H1 (cell line): ENCODE results near the gene SLC5A2. TPM values are rescaled to one million over a fixed set of nuclear protein-coding genes. Genes with fewer than 3 reads are reported as not detected.

Experiments
- CTCF ChIA-PET: fragments of 300-600 bp; sonication (Branson Sonifier 250); formaldehyde crosslinking; loops from one replicate; lab custom pipeline; 2021; ENCODE audit not compliant: partially characterized antibody; lab: Charles Lee
- POLR2A ChIA-PET: fragments of 300-600 bp; sonication (Branson Sonifier 250); formaldehyde crosslinking; loops from one replicate; lab custom pipeline; 2021; ENCODE audit warnings: inconsistent platforms; ENCODE audit not compliant: partially characterized antibody; lab: Charles Lee
- DNase-seq, 2 experiments: peaks; one replicate each; pipeline versions ENCODE4 v3.0.0 to v3.0.0-alpha.2; 2010 to 2022; ENCODE audit warnings: low spot score in 2 of 2, low read depth in 1 of 2, mixed read lengths in 1 of 2
- FAIRE-seq: peaks from 2 replicates; lab custom pipeline; 2011; peaks lifted over from hg19 to GRCh38; lab: Jason Lieb, UNC
- H2AFZ ChIP-seq: 2 replicates; pipeline ENCODE4 v1.8.1; 2012; ENCODE audit warnings: low read length, inconsistent platforms
- H2AK5ac ChIP-seq: 2 replicates; pipeline ENCODE4 v1.6.1; 2013; ENCODE audit warnings: low read depth, low read length
- H2BK120ac ChIP-seq: replicated peaks from 2 replicates; pipeline ENCODE3; 2013; ENCODE audit warnings: low read depth, low read length, inconsistent platforms
- H2BK12ac ChIP-seq: 2 replicates; pipeline ENCODE4 v1.6.1; 2013; ENCODE audit warnings: low read depth, low read length
- H2BK15ac ChIP-seq: 2 replicates; pipeline ENCODE4 v1.6.1; 2013; ENCODE audit warnings: low read length
- H2BK20ac ChIP-seq: 2 replicates; pipeline ENCODE4 v1.6.1; 2013; ENCODE audit warnings: low read length
- H2BK5ac ChIP-seq: 2 replicates; pipeline ENCODE4 v1.6.1; 2013; ENCODE audit warnings: low read depth, low read length
- H3K14ac ChIP-seq: 2 replicates; pipeline ENCODE4 v1.6.1; 2013; ENCODE audit warnings: inconsistent platforms; ENCODE audit not compliant: insufficient read length
- H3K18ac ChIP-seq: 2 replicates; pipeline ENCODE4 v1.6.1; 2013; ENCODE audit warnings: low read length; ENCODE audit errors: extremely low read depth
- H3K23ac ChIP-seq: 2 replicates; pipeline ENCODE4 v1.6.1; 2013; ENCODE audit warnings: inconsistent platforms; ENCODE audit not compliant: insufficient read length
- H3K23me2 ChIP-seq: 2 replicates; pipeline ENCODE4 v1.6.1; 2013; ENCODE audit warnings: low read depth, low read length
- H3K27ac ChIP-seq: 2 replicates; pipeline ENCODE4 v1.6.1; 2011; ENCODE audit warnings: low read depth, low read length, inconsistent platforms
- H3K27me3 ChIP-seq, 4 experiments: replicated peaks in 1 of 4; 1 replicate in 1 of 4; 2 replicates in 3 of 4; pipeline versions ENCODE4 v1.6.1 to v1.8.1; 2011 to 2013; ENCODE audit warnings: low read length in 3 of 4, mild to moderate bottlenecking in 3 of 4, inconsistent platforms in 2 of 4, mixed read lengths in 2 of 4, moderate library complexity in 1 of 4; ENCODE audit not compliant: control insufficient read depth in 3 of 4, insufficient read depth in 3 of 4; ENCODE audit errors: extremely low read depth in 1 of 4
- H3K36me3 ChIP-seq, 4 experiments: 2 replicates each; pipeline versions ENCODE4 v1.6.1 to v1.8.1; 2011 to 2013; ENCODE audit warnings: mild to moderate bottlenecking in 4 of 4, low read length in 3 of 4, moderate library complexity in 2 of 4, control low read depth in 1 of 4, inconsistent platforms in 1 of 4; ENCODE audit not compliant: insufficient read depth in 4 of 4, control insufficient read depth in 2 of 4
- H3K4ac ChIP-seq: replicated peaks from 2 replicates; pipeline ENCODE3; 2013; ENCODE audit warnings: low read length, low read depth, mixed read lengths, inconsistent platforms; ENCODE audit not compliant: insufficient read length
- H3K4me1 ChIP-seq, 4 experiments: replicated peaks in 1 of 4; 1 replicate in 1 of 4; 2 replicates in 3 of 4; pipeline versions ENCODE4 v1.6.1 to v1.8.1; 2011 to 2013; ENCODE audit warnings: low read length in 3 of 4, inconsistent platforms in 2 of 4, mixed read lengths in 1 of 4; ENCODE audit not compliant: insufficient read depth in 4 of 4, control insufficient read depth in 3 of 4
- H3K4me2 ChIP-seq, 2 experiments: 2 replicates each; pipeline versions ENCODE4 v1.6.1 to v1.8.1; 2011 to 2013; ENCODE audit warnings: low read depth in 2 of 2, low read length in 2 of 2, control low read depth in 1 of 2, inconsistent platforms in 1 of 2, mild to moderate bottlenecking in 1 of 2; ENCODE audit not compliant: insufficient read depth in 1 of 2
- H3K4me3 ChIP-seq, 4 experiments: fragments of 200-600, 300-600 bp in 1 of 4; sonication (generic), shearing (Covaris generic), sonication (Bioruptor Twin) in 1 of 4; 2 replicates each; pipeline versions ENCODE4 v1.5.1 to v1.8.1; 2011 to 2016; ENCODE audit warnings: low read length in 4 of 4, low read depth in 3 of 4, control low read depth in 2 of 4, inconsistent platforms in 2 of 4, mild to moderate bottlenecking in 2 of 4, mixed read lengths in 1 of 4, moderate library complexity in 1 of 4; ENCODE audit not compliant: insufficient read depth in 2 of 4; ENCODE audit errors: extremely low read depth in 1 of 4
- H3K56ac ChIP-seq: replicated peaks from 2 replicates; pipeline ENCODE3; 2013; ENCODE audit warnings: low read depth, mild to moderate bottlenecking, mixed read lengths, low read length, inconsistent platforms; ENCODE audit not compliant: insufficient read length
- H3K79me1 ChIP-seq: 2 replicates; pipeline ENCODE4 v1.6.1; 2013; ENCODE audit warnings: low read depth, low read length, control low read depth
- H3K79me2 ChIP-seq, 2 experiments: 2 replicates each; pipeline versions ENCODE4 v1.6.1 to v1.8.1; 2012 to 2013; ENCODE audit warnings: low read length in 2 of 2, mild to moderate bottlenecking in 2 of 2, inconsistent platforms in 1 of 2; ENCODE audit not compliant: insufficient read depth in 2 of 2, control insufficient read depth in 1 of 2
- H3K9ac ChIP-seq, 4 experiments: replicated peaks in 1 of 4; 1 replicate in 1 of 4; 2 replicates in 3 of 4; pipeline versions ENCODE4 v1.6.1 to v1.8.1; 2011 to 2013; ENCODE audit warnings: low read depth in 3 of 4, low read length in 3 of 4, control low read depth in 2 of 4, mild to moderate bottlenecking in 2 of 4, moderate library complexity in 2 of 4, inconsistent platforms in 1 of 4; ENCODE audit errors: extremely low read depth in 1 of 4
- H3K9me3 ChIP-seq, 2 experiments: 2 replicates each; pipeline versions ENCODE4 v1.6.1 to v1.8.1; 2012 to 2013; ENCODE audit warnings: mild to moderate bottlenecking in 2 of 2, moderate library complexity in 2 of 2, control low read depth in 1 of 2, inconsistent platforms in 1 of 2, low read depth in 1 of 2, low read length in 1 of 2, mixed read lengths in 1 of 2; ENCODE audit not compliant: insufficient read depth in 2 of 2
- H4K20me1 ChIP-seq, 2 experiments: replicated peaks in 1 of 2; 2 replicates each; pipeline versions ENCODE3 to v1.8.1; 2011 to 2013; ENCODE audit warnings: inconsistent platforms in 2 of 2, low read length in 2 of 2, mild to moderate bottlenecking in 1 of 2; ENCODE audit not compliant: insufficient read depth in 2 of 2, control insufficient read depth in 1 of 2
- H4K5ac ChIP-seq: 2 replicates; pipeline ENCODE4 v1.6.1; 2013; ENCODE audit warnings: low read length, low read depth, mixed read lengths, inconsistent platforms; ENCODE audit not compliant: insufficient read length
- H4K8ac ChIP-seq: 2 replicates; pipeline ENCODE4 v1.8.0; 2013; ENCODE audit warnings: mild to moderate bottlenecking, moderate library complexity, low read length, inconsistent platforms; ENCODE audit not compliant: insufficient read depth; ENCODE audit errors: extremely low read depth
- H4K91ac ChIP-seq: replicated peaks from 2 replicates; pipeline ENCODE3; 2013; ENCODE audit warnings: low read length, mixed read lengths, inconsistent platforms; ENCODE audit not compliant: insufficient read length
- BCL11A ChIP-seq, 2 experiments: IDR thresholded peaks; one replicate each; pipeline ENCODE4 v1.6.1; 2011; ENCODE audit warnings: low read depth in 2 of 2, low read length in 2 of 2, mild to moderate bottlenecking in 2 of 2
- CHD2 ChIP-seq: IDR thresholded peaks from 2 replicates; pipeline ENCODE4 v1.6.1; 2012; ENCODE audit warnings: low read length, improper control_type of control experiment
- EGR1 ChIP-seq: IDR thresholded peaks from 2 replicates; pipeline ENCODE4 v1.6.1; 2011; ENCODE audit warnings: low read depth, low read length, borderline replicate concordance
- EZH2 ChIP-seq: fragments of 200-600 bp; sonication (generic); IDR thresholded peaks from 2 replicates; pipeline ENCODE4 v1.7.1; 2012; ENCODE audit warnings: low read depth, mild to moderate bottlenecking, moderate library complexity, low read length, inconsistent platforms; ENCODE audit not compliant: severe bottlenecking
- HDAC6 ChIP-seq: IDR thresholded peaks from one replicate; pipeline ENCODE4 v1.7.1; 2012; ENCODE audit warnings: low read depth, mild to moderate bottlenecking, inconsistent platforms, low read length, moderate library complexity
- KDM1A ChIP-seq: fragments of 200-600, 300-600 bp; sonication (generic); IDR thresholded peaks from 2 replicates; pipeline ENCODE4 v1.7.1; 2016; ENCODE audit warnings: mild to moderate bottlenecking, low read length, borderline replicate concordance
- MAFK ChIP-seq: IDR thresholded peaks from 2 replicates; pipeline ENCODE4 v1.6.1; 2012; ENCODE audit warnings: low read depth, mild to moderate bottlenecking, improper control_type of control experiment, low read length
- SIN3A ChIP-seq, 2 experiments: IDR thresholded peaks in 1 of 2; conservative IDR thresholded peaks in 1 of 2; 2 replicates each; pipeline ENCODE4 v1.6.1; 2011 to 2012; ENCODE audit warnings: low read length in 2 of 2, improper control_type of control experiment in 1 of 2, low read depth in 1 of 2, mild to moderate bottlenecking in 1 of 2
- SIRT6 ChIP-seq: IDR thresholded peaks from one replicate; pipeline ENCODE4 v1.7.1; 2012; ENCODE audit warnings: low read length, inconsistent platforms
- SP1 ChIP-seq: IDR thresholded peaks from 2 replicates; pipeline ENCODE4 v1.6.1; 2011; ENCODE audit warnings: low read depth, low read length
- SRF ChIP-seq: IDR thresholded peaks from 2 replicates; pipeline ENCODE4 v1.6.1; 2011; ENCODE audit warnings: mild to moderate bottlenecking, low read depth, low read length, moderate library complexity
- TBP ChIP-seq: IDR thresholded peaks from 2 replicates; pipeline ENCODE4 v1.6.1; 2011; ENCODE audit warnings: low read depth, low read length, improper control_type of control experiment
- WGBS, 2 experiments: shearing (Covaris generic) in 1 of 2; methylation state at CpG; one replicate each; pipeline versions ENCODE4 v1.1.6 to v1.1.7; 2013 to 2015; ENCODE audit warnings: low lambda C conversion rate in 2 of 2, mixed read lengths in 2 of 2, inconsistent platforms in 1 of 2, low coverage in 1 of 2, missing lambda C conversion rate in 1 of 2; ENCODE audit not compliant: insufficient replicate concordance in 2 of 2, insufficient coverage in 1 of 2, insufficient read length in 1 of 2; ENCODE audit errors: extremely low coverage in 1 of 2, missing lambda C conversion rate in 1 of 2; 5-methylcytosine and 5-hydroxymethylcytosine counted together
- polyA plus RNA-seq, 7 experiments: library from polyadenylated mRNA; depleted of rRNA in 3 of 7; stranded (reverse) in 5 of 7; unstranded in 2 of 7; fragments of >200 nt in 5 of 7; fragments of 200-250 nt in 2 of 7; gene quantifications; 1 replicate in 5 of 7; 2 replicates in 1 of 7; 4 replicates in 1 of 7; pipeline versions ENCODE4 v1.2.1 to v1.2.3, GENCODE V29; 2011 to 2013; ENCODE audit warnings: missing spikeins in 2 of 7, mixed read lengths in 2 of 7
- total RNA-seq: library from RNA; stranded (reverse); fragmentation: NEBNext Ultra II Directional; extraction: Animal tissue kit (Norgen Biotek cat#: 25700); gene quantifications from 2 replicates; pipeline ENCODE4 v1.2.1, GENCODE V29; 2021
- TF ChIP-seq, protein P1 (sequence below): IDR thresholded peaks from 2 replicates; pipeline ENCODE4 v1.6.1; 2012; ENCODE audit warnings: low read length, inconsistent platforms

The SLC5A2 gene
- total and polyA plus RNA-seq, 2 of the 8 experiments (the other 6 are each of a cell fraction or from before 2014, with no cell fraction given), result 0.56 to 4.4 TPM

- H3K4me3 ChIP-seq, result no peak overlapping the region
- H2AFZ ChIP-seq, result no peak overlapping the region
- no peaks in the 10 kb centered on the region for H3K36me3 ChIP-seq
- H3K4me1 ChIP-seq, result 0 out of 7 replicates have a peak, but pooled peaks cover 0 to 2% (median 0%) of the 10 kb centered on the region in 4 experiments
- H3K4ac ChIP-seq, result no peak overlapping the region
- no peak overlapping the region for H3K18ac ChIP-seq
- H4K5ac ChIP-seq, result no peak overlapping the region
- no peak overlapping the region for H3K14ac ChIP-seq
- FAIRE-seq (no peak), DNase-seq (no peak)
- no peak overlapping the region for H3K4me2 ChIP-seq
- no peak overlapping the region for H3K23ac ChIP-seq
- peaks cover 0 to 5% (median 2%) of the 10 kb centered on the region in 4 experiments; a peak in 2 of 7 replicates for H3K27me3 ChIP-seq
- H3K27ac ChIP-seq, result no peak overlapping the region
- peaks cover 4% of the 10 kb centered on the region; the same call in 1 of the 2 replicates for H3K23me2 ChIP-seq
- no peaks in the 10 kb centered on the region for H3K79me1 ChIP-seq
- POLR2A ChIA-PET, result interaction anchor here (0.9 kb wide), 1 partner anchor 16 kb away, joined by 3 read pairs; no protein-coding TSS in a partner anchor
- no peaks in the 10 kb centered on the region for H3K79me2 ChIP-seq
- H2BK15ac ChIP-seq, result no peak overlapping the region
- H2BK20ac ChIP-seq, result no peak overlapping the region
- H2BK120ac ChIP-seq, result no peak overlapping the region
- no peak overlapping the region for H4K91ac ChIP-seq
- no peak overlapping the region for H3K56ac ChIP-seq
- CTCF ChIA-PET, result interaction anchor here (0.6 to 0.9 kb wide), 2 partner anchors 42 to 741 kb away, joined by 3 read pairs; no protein-coding TSS in a partner anchor
- H3K9ac ChIP-seq, result no peak overlapping the region
- no peak overlapping the region for H2AK5ac ChIP-seq
- H2BK5ac ChIP-seq, result no peak overlapping the region
- no peaks in the 10 kb centered on the region for H4K20me1 ChIP-seq
- no peak overlapping the region for H2BK12ac ChIP-seq
- 83% methylated on average over 9 of the region's 9 CpGs; no CpG with 5 or more reads in 1 of the 2 experiments for WGBS, 2 experiments
- H4K8ac ChIP-seq, result no peak overlapping the region
- H3K9me3 ChIP-seq, result peaks cover 11 to 23% of the 10 kb centered on the region in 2 experiments
- TF ChIP-seq BCL11A (IDR thresholded peaks at IDR 0.05; ENCODE audit: low read depth in 2 of 2, low read length in 2 of 2) (no peak), CHD2 (no peak), TBP (no peak), SP1 (no peak), SIN3A (conservative IDR thresholded peaks at IDR 0.05 in 1 of 2, IDR thresholded peaks at IDR 0.05 in 1 of 2; ENCODE audit: low read depth in 1 of 2, low read length in 2 of 2) (no peak), SIRT6 (no peak), HDAC6 (no peak), KDM1A (no peak), EGR1 (no peak), MAFK (no peak), EZH2 (no peak), SRF (no peak)
- TF ChIP-seq, protein P1, sequence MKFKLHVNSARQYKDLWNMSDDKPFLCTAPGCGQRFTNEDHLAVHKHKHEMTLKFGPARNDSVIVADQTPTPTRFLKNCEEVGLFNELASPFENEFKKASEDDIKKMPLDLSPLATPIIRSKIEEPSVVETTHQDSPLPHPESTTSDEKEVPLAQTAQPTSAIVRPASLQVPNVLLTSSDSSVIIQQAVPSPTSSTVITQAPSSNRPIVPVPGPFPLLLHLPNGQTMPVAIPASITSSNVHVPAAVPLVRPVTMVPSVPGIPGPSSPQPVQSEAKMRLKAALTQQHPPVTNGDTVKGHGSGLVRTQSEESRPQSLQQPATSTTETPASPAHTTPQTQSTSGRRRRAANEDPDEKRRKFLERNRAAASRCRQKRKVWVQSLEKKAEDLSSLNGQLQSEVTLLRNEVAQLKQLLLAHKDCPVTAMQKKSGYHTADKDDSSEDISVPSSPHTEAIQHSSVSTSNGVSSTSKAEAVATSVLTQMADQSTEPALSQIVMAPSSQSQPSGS, result no peak
These were observed 52.8 kb downstream of the SLC5A2 start for GRCh38 chr16:31535737-31536136.
